ENCODE data around the gene THSD7A.

Gene THSD7A

GRCh38 chr7:11428877-11429581, 403.0 kb downstream of the THSD7A start:
- TF ChIP-seq CTCF (IDR thresholded peaks at IDR 0.05) = no peak
- no peak overlapping the region for H3K4me3 ChIP-seq (ENCODE audit: low read depth in 1 of 2, low read length in 1 of 2)
- no peaks in the 10 kb centered on the region for H3K4me1 ChIP-seq (ENCODE audit: control insufficient read depth in 1 of 2, insufficient read depth in 1 of 2, low read depth in 1 of 2, low read length in 1 of 2)
- no peak overlapping the region for H3K27ac ChIP-seq
- no peaks in the 10 kb centered on the region for H3K9me3 ChIP-seq
- H3K36me3 ChIP-seq = no peaks in the 10 kb centered on the region
- no peaks in the 10 kb centered on the region for H3K27me3 ChIP-seq

- Histone ChIP-seq H3K27ac (no peak overlapping the region), H3K4me1 (ENCODE audit: control insufficient read depth in 1 of 2, insufficient read depth in 1 of 2, low read depth in 1 of 2, low read length in 1 of 2) (no peaks in the 10 kb centered on the region), H3K36me3 (no peaks in the 10 kb centered on the region), H3K27me3 (no peaks in the 10 kb centered on the region), H3K9me3 (no peaks in the 10 kb centered on the region), H3K4me3 (ENCODE audit: low read depth in 1 of 2, low read length in 1 of 2) (no peak overlapping the region)
- TF ChIP-seq CTCF (IDR thresholded peaks at IDR 0.05) = no peak
These were observed 404.2 kb downstream of the THSD7A start for GRCh38 chr7:11427686-11428273.

GRCh38 chr7:11424006-11424405, 408.0 kb downstream of the THSD7A start:
- no peaks in the 10 kb centered on the region for H3K4me1 ChIP-seq (ENCODE audit: control insufficient read depth in 1 of 2, insufficient read depth in 1 of 2, low read depth in 1 of 2, low read length in 1 of 2)
- no peak overlapping the region for H3K27ac ChIP-seq
- no peaks in the 10 kb centered on the region for H3K36me3 ChIP-seq
- H3K27me3 ChIP-seq = no peaks in the 10 kb centered on the region
- H3K9me3 ChIP-seq = no peaks in the 10 kb centered on the region
- TF ChIP-seq CTCF (IDR thresholded peaks at IDR 0.05) = no peak
- H3K4me3 ChIP-seq (ENCODE audit: low read depth in 1 of 2, low read length in 1 of 2) = no peak overlapping the region

GRCh38 chr7:11420049-11420448, 411.9 kb downstream of the THSD7A start:
- Histone ChIP-seq H3K4me1 (ENCODE audit: control insufficient read depth in 1 of 2, insufficient read depth in 1 of 2, low read depth in 1 of 2, low read length in 1 of 2) (no peaks in the 10 kb centered on the region), H3K36me3 (no peaks in the 10 kb centered on the region), H3K4me3 (ENCODE audit: low read depth in 1 of 2, low read length in 1 of 2) (no peak overlapping the region), H3K9me3 (no peaks in the 10 kb centered on the region), H3K27me3 (no peaks in the 10 kb centered on the region), H3K27ac (no peak overlapping the region)
- TF ChIP-seq CTCF (IDR thresholded peaks at IDR 0.05) = no peak

GRCh38 chr7:11416641-11417458, 415.1 kb downstream of the THSD7A start:
- Histone ChIP-seq H3K4me1 (ENCODE audit: control insufficient read depth in 1 of 2, insufficient read depth in 1 of 2, low read depth in 1 of 2, low read length in 1 of 2) (no peaks in the 10 kb centered on the region), H3K4me3 (ENCODE audit: low read depth in 1 of 2, low read length in 1 of 2) (no peak overlapping the region), H3K36me3 (no peaks in the 10 kb centered on the region), H3K9me3 (no peaks in the 10 kb centered on the region), H3K27me3 (no peaks in the 10 kb centered on the region), H3K27ac (no peak overlapping the region)
- TF ChIP-seq CTCF (IDR thresholded peaks at IDR 0.05) = no peak

All from neutrophil (primary cell).